Thymus (tissue), 11 donors: ENCODE data around the gene KSR1. TPM values are rescaled to one million over a fixed set of nuclear protein-coding genes. Genes with fewer than 3 reads are reported as not detected.
"Not testable (repeated sequence)": the region's sequence is repeated elsewhere in the genome, so short reads cannot be mapped to it uniquely, and the experiment has no call there.

Experiments
- DNase-seq, 9 donors: peaks; one replicate each; pipeline ENCODE4 v3.0.0-alpha.2; 2013; ENCODE audit warnings: low spot score in 9 of 9, low read depth in 6 of 9, missing footprints in 1 of 9
- H3K27ac ChIP-seq, 2 donors: one replicate each; pipeline ENCODE4 v1.5.1; 2013; ENCODE audit warnings: control low read depth in 1 of 2, low read depth in 1 of 2, low read length in 1 of 2, mild to moderate bottlenecking in 1 of 2, moderate library complexity in 1 of 2
- H3K27me3 ChIP-seq, 2 donors: one replicate each; pipeline ENCODE4 v1.5.1; 2013; ENCODE audit warnings: low read length in 1 of 2; ENCODE audit not compliant: control insufficient read depth in 2 of 2, insufficient read depth in 1 of 2
- H3K36me3 ChIP-seq, 2 donors: one replicate each; pipeline ENCODE4 v1.5.1; 2013; ENCODE audit warnings: low read length in 1 of 2, mild to moderate bottlenecking in 1 of 2, moderate library complexity in 1 of 2; ENCODE audit not compliant: control insufficient read depth in 2 of 2, insufficient read depth in 2 of 2
- H3K4me1 ChIP-seq, 2 donors: one replicate each; pipeline ENCODE4 v1.5.1; 2013; ENCODE audit warnings: low read length in 2 of 2; ENCODE audit not compliant: control insufficient read depth in 2 of 2, insufficient read depth in 2 of 2
- H3K4me3 ChIP-seq, 2 donors: one replicate each; pipeline ENCODE4 v1.5.1; 2013; ENCODE audit warnings: low read length in 2 of 2, control low read depth in 1 of 2, mild to moderate bottlenecking in 1 of 2
- H3K9me3 ChIP-seq, 2 donors: one replicate each; pipeline ENCODE4 v1.5.1; 2013; ENCODE audit warnings: low read length in 1 of 2, mild to moderate bottlenecking in 1 of 2; ENCODE audit not compliant: control insufficient read depth in 2 of 2, insufficient read depth in 1 of 2
- WGBS: extraction: QIAGEN DNeasy Blood & Tissue Kit; methylation state at CpG from one replicate; pipeline ENCODE4 v1.1.7; 2013; 5-methylcytosine and 5-hydroxymethylcytosine counted together
- polyA plus RNA-seq: library from polyadenylated mRNA; stranded (reverse); fragments of 200-250 nt; gene quantifications from one replicate; pipeline ENCODE4 v1.2.3, GENCODE V29; 2013
- total RNA-seq: library from RNA; stranded (reverse); fragments of 120-200 nt; gene quantifications from one replicate; pipeline ENCODE4 v1.2.4, GENCODE V29; 2013
- donor health status: healthy.

Gene KSR1
- total and polyA plus RNA-seq, 2 donors = 12.5 to 32.8 TPM

DNA sequence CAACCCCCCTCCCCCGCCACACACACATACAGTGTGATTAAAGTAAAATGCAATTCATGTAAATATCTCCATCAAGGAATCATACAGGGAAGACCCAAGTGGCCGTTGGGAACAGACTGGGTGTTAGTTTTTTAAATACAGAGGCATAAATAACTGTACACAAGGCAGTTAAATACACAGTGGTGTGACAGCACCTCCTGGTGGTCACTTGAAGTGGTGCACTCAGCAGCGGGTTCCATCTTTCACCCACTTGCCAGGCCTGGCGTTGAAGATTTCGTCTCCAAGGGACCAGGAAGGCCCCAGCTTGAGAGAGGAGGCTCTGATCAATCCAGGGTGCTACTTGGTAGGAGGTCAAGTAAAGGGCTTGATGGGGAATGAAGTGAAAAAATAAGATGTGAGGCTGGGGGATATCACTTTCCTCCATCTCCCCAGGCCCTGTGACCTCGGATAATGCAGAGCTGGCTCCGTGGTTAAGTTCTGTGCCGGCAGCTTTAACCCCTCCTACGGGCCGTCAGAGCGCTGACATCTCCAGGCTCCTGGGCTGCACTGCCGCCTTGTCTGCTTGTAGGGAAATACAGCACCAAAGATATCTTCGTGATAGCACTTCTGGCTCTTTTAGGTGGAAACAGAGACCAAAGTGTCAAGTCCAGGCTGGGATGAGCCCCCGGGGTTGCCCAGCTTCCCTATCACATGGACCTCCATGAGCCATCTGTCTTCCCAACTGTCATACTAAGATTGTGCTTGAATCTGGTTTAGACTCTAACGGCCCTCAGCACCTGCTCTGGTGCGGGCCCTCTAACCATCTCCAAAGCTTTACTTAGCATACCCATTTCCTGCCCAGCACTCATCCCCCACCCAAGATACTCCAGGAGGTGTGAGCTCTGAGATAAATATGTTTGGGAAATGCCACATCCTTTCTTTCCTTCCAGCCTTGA, 195.4 kb downstream of the KSR1 start:
- Histone ChIP-seq H3K36me3 (peaks cover 6 to 13% of the 10 kb centered on the region in 2 donors), H3K4me3 (no peak overlapping the region), H3K9me3 (no peaks in the 10 kb centered on the region), H3K27ac (peak overlapping the region; percentile 2 to 79), H3K4me1 (peaks cover 6 to 18% of the 10 kb centered on the region in 2 donors), H3K27me3 (no peaks in the 10 kb centered on the region)
- peak in 2 of 9 donors; percentile 49 to 62 for DNase-seq
- WGBS = 34% methylated on average over 16 of the region's 16 CpGs

DNA sequence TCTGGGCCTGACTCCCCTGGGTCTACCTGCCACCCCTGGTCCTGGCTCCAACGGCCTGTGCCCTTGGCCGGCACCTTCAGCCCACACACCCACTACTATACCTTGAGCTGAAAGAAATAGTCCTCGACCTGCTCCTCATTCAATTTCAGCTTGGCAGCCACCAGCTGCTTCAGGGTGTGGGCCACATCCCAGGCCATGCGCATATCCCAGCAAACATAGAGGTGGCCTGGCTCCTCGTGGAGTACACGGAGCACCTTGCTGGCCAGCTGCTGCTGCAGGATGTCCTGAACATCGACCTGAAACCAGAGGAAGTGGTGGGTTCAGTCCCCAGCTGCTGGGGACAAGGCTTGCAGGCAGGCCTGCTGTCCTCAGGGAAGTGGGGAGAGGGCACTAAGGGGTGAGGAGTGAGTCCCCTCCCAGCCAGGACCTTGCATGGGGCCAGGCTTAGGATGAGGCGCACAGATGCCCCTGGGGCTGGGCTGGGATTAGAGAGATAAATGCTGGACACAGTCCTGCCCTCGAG, 197.3 kb downstream of the KSR1 start:
- H3K4me3 ChIP-seq, H3K36me3 ChIP-seq, H3K9me3 ChIP-seq, DNase-seq, H3K27me3 ChIP-seq, H3K27ac ChIP-seq: not testable (repeated sequence)
- H3K4me1 ChIP-seq = peaks cover 6 to 18% of the 10 kb centered on the region in 2 donors
- 80% methylated on average over 9 of the region's 9 CpGs for WGBS

DNA sequence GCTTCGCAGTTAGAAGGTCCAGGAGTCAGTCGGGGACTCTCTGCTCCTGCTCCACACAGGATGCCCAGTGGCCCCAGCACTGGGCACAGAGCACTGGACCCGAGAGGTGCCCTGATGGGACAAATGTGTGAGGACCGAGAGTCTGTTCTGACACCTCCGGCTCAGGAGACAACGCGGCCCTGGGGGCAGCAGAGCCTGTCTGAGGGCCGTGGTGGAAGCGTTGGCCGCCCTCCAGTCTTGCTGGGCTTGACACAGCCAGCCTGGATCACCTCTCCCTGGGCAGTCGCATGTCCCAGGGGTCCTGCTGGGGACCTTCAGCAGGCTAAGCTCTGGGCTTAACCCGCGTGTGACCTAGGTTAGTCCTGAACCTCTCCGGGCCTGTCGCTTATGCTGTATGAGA, 197.9 kb downstream of the KSR1 start:
- DNase-seq = no peak
- H3K36me3 ChIP-seq = no peaks in the 10 kb centered on the region
- no peaks in the 10 kb centered on the region for H3K9me3 ChIP-seq
- H3K27me3 ChIP-seq = no peaks in the 10 kb centered on the region
- peaks cover 6 to 18% of the 10 kb centered on the region in 2 donors for H3K4me1 ChIP-seq
- WGBS = 97% methylated on average over 15 of the region's 15 CpGs
- no peak overlapping the region for H3K4me3 ChIP-seq
- H3K27ac ChIP-seq = no peak overlapping the region

DNA sequence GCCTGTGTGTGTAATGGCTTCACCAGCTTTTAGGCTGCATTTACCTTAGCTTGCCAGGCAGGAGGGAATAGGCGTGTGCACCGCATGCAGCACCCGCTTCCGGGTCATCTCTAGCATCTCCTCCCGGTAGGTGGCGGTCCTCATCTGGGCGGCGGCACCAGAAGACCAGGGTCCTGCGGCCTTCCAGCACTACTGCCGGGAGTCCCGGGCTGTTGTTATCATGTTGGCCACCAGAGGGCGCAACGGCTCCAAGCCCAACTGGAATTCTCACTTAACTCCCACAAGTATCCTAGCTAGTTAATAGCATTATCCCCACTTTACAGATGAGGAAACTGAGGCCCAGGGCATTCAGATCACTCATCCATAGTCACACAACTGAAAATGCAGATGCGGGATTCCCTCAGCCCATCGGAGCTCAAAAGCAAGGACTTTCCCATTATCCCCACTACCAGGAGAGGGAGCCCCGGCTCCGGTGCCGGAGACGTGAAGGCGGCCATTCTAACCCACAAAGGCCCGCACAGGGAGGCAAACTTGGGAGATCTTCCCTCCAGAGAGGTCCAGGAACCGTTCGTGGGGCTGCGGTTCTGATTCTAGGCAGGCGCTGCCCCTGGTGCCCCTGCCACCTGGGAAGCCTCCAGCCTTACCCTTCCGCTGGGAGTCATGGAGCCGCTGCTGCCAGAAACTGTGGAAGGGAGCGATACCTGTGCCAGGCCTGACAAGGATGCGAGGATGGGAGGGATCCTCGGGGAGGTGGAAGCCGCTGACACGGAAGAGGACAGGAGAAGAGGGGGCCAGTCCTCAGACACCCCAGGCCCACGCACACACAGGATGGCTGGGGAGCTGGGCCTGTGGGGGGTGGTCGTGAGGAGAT, 198.6 kb downstream of the KSR1 start:
- Histone ChIP-seq H3K4me1 (peaks cover 6 to 18% of the 10 kb centered on the region in 2 donors), H3K27ac (no peak overlapping the region), H3K4me3 (no peak overlapping the region), H3K9me3 (no peaks in the 10 kb centered on the region), H3K27me3 (no peaks in the 10 kb centered on the region), H3K36me3 (no peaks in the 10 kb centered on the region)
- peak in 5 of 9 donors; percentile 43 to 66 (median 56) for DNase-seq
- whole genome bisulfite sequencing = 52% methylated on average over 34 of the region's 34 CpGs

DNA sequence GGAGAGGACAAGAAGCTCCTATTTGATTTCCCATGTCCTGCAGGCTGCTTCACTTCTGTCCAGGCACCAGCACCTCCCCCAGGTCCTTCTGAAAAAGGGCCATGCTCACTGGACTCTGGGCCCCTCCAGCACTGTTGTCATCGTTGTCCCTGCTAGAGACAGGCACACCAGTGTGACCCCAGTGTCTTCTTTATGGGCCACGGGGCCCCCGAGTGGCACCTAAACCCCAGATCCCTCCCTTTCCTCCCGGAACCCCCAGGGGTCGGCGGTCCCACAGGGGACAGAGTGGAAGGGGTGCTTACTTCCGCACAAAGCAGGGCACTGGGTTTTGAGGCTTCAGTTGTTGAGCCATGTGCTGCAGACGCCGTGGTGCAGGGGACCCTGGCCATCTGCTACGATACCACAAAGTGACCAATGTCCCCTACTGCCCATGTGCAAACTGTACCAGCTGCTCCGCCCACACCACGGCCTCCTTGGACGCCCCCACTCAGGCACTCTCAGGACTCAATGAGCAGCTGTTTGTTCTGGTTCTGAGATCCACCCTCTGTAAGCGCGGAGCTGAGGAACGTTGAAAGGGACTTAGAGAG, 199.4 kb downstream of the KSR1 start:
- H3K4me3 ChIP-seq, H3K27ac ChIP-seq, H3K9me3 ChIP-seq, H3K27me3 ChIP-seq, H3K36me3 ChIP-seq, DNase-seq: not testable (repeated sequence)
- H3K4me1 ChIP-seq = peaks cover 4 to 17% of the 10 kb centered on the region in 2 donors
- WGBS = 92% methylated on average over 16 of the region's 16 CpGs

DNA sequence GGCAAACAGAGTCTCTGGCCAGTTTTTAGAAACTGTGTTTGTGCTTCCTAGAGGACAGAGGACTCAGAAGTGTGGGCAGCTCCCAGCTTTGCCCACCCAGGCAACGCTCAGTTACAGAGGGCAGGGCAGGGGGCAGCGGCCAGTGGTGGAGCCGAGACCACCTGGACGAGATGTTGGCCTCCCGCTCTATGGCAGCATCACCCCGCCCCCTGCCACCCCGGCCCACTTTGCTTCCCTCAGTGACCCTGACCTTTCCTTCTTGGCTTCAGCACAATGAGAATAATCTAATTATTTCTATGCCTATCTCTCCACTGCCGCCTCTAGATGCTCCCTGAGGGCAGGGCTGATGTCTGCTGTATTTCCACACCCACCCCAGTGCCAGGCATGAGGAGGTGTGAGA, 200.4 kb downstream of the KSR1 start:
- H3K36me3 ChIP-seq = not testable (repeated sequence)

DNA sequence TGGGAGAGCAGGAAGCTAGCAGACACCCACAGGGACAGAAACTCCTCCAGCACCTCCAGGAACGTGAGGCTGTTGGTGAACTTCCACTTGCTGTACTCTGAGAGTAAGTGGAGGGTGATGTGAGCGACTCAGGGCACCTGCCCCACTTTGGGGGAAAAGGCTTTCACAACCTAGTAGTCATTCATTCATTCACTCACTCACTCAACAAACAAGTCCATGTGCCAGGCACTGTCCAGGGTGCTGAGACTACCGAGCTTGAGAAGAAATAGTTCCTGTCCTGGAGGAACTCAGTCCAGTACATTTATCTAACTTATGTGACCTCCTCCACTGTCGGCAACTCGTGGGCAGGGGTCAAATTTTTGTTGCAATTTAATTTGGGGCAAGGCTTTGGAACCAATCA, 201.4 kb downstream of the KSR1 start:
- no peaks in the 10 kb centered on the region for H3K9me3 ChIP-seq
- no peaks in the 10 kb centered on the region for H3K36me3 ChIP-seq
- no peak overlapping the region for H3K27ac ChIP-seq
- DNase-seq = peak in 1 of 9 donors; percentile 10
- no peak overlapping the region for H3K4me3 ChIP-seq
- no peaks in the 10 kb centered on the region for H3K4me1 ChIP-seq
- no peaks in the 10 kb centered on the region for H3K27me3 ChIP-seq
- 66% methylated on average over 5 of the region's 5 CpGs for WGBS

More for the DNA sequence above, 200.4 kb downstream of the KSR1 start:
- not testable (repeated sequence) for H3K9me3 ChIP-seq, H3K27me3 ChIP-seq, H3K27ac ChIP-seq, DNase-seq, H3K4me3 ChIP-seq, H3K4me1 ChIP-seq
- 94% methylated on average over 8 of the region's 8 CpGs for WGBS

DNA sequence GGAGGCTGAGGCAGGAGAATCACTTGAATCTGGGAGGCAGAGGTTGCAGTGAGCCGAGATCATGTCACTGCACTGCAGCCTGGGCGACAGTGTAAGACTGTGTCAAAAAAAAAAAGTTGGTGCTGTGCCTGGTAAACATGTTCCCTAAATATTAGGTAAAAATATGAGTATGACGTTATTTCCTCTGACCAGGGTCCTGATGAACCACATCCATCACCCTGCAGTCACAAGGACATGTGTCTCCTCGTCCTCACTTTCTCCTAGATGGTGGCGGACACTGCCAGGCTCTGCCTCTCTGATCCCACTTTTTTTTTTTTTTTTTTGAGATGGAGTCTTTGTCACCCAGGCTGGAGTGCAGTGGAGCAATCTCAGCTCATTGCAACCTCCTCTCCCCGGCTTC, 203.4 kb downstream of the KSR1 start:
- Histone ChIP-seq H3K36me3 (no peaks in the 10 kb centered on the region), H3K4me1 (no peaks in the 10 kb centered on the region), H3K4me3 (no peak overlapping the region), H3K9me3 (no peaks in the 10 kb centered on the region), H3K27me3 (no peaks in the 10 kb centered on the region), H3K27ac (no peak overlapping the region)
- DNase-seq = no peak
- 82% methylated on average over 6 of the region's 6 CpGs for WGBS
